ENCODE results near the gene IQSEC2.

Gene IQSEC2

DNA sequence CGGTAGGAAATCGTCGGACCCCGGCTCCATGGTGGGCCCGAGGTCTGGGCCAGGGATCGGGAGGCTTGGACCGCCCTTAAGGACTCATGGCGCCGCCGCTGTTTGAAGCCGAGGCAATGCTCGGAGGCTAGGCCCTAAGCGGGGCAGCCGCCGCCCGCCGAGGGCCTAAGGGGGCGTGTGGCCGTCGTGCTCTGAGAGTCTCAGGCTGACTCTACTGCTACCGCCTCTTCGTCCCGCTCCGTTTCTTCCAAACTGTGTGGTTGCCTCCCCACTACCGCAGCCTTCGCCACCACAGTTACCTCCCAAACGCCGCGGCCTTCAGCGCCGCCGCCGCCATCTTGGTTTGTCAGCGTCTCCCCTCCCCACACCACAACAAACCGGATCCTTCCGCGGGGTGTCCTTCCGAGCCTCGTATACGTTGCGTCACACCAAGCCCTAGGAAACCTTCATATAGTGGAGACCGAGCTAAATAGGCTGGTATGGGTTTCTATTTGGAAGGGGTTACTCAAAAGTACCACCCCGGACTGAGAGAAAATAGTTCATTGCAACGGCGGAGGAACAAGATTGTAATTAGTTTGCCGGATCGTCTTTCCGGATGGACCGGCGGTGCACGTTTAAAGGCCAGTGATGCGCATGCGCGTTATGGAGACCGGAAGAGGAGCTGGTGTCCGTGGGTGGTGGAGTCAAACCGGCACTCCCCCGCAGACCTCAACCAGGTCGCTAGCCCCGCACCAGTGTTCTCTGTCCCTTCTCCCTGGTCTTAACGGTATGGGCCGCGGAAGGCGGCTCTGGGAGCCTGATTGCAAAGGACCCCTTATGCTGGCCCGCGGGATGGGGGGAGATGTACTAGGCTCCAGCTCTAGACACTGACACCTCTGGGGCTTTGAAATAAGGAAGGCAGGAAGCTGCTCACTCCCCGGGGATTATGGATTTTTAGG lies 56.3 kb downstream of the IQSEC2 start, which contains the start of gene KDM5C (continued):
- TF ChIP-seq, protein P1, sequence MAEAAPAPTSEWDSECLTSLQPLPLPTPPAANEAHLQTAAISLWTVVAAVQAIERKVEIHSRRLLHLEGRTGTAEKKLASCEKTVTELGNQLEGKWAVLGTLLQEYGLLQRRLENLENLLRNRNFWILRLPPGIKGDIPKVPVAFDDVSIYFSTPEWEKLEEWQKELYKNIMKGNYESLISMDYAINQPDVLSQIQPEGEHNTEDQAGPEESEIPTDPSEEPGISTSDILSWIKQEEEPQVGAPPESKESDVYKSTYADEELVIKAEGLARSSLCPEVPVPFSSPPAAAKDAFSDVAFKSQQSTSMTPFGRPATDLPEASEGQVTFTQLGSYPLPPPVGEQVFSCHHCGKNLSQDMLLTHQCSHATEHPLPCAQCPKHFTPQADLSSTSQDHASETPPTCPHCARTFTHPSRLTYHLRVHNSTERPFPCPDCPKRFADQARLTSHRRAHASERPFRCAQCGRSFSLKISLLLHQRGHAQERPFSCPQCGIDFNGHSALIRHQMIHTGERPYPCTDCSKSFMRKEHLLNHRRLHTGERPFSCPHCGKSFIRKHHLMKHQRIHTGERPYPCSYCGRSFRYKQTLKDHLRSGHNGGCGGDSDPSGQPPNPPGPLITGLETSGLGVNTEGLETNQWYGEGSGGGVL (tag by site-specific recombination; IDR thresholded peaks at IDR 0.05) = peak; percentile 63
- TF ChIP-seq WT1 (tag by site-specific recombination; IDR thresholded peaks at IDR 0.05) (peak; percentile 76), ZNF391 (tag by site-specific recombination; IDR thresholded peaks at IDR 0.05; ENCODE audit: borderline replicate concordance, low read depth) (peak; percentile 99), ZNF473 (tag by site-specific recombination; IDR thresholded peaks at IDR 0.05) (no peak), ZNF341 (tag by site-specific recombination; IDR thresholded peaks at IDR 0.05; ENCODE audit: low read depth) (peak; percentile 79), GLI2 (tag by site-specific recombination; IDR thresholded peaks at IDR 0.05; ENCODE audit: borderline replicate concordance, low read depth) (no peak; the same call in 1 of the 2 replicates), ZNF138 (tag by site-specific recombination; IDR thresholded peaks at IDR 0.05; ENCODE audit: borderline replicate concordance) (no peak), KLF1 (tag by site-specific recombination; IDR thresholded peaks at IDR 0.05) (peak; percentile 65), ZNF837 (tag by site-specific recombination; IDR thresholded peaks at IDR 0.05) (no peak), ZNF175 (tag by site-specific recombination; IDR thresholded peaks at IDR 0.05) (no peak), ZNF549 (tag by site-specific recombination; IDR thresholded peaks at IDR 0.05) (no peak), ZNF621 (tag by site-specific recombination; IDR thresholded peaks at IDR 0.05) (no peak), ZNF560 (tag by site-specific recombination; IDR thresholded peaks at IDR 0.05; ENCODE audit: borderline replicate concordance) (no peak), ZNF324 (tag by site-specific recombination; IDR thresholded peaks at IDR 0.05) (peak; percentile 100), ZNF140 (tag by site-specific recombination; IDR thresholded peaks at IDR 0.05) (no peak), ZNF510 (tag by site-specific recombination; IDR thresholded peaks at IDR 0.05; ENCODE audit: insufficient replicate concordance) (no peak), ZNF629 (tag by site-specific recombination; IDR thresholded peaks at IDR 0.05) (peak; percentile 94), PRDM1 (tag by site-specific recombination; IDR thresholded peaks at IDR 0.05) (no peak), RBAK (tag by site-specific recombination; IDR thresholded peaks at IDR 0.05) (peak; percentile 14; the same call in 1 of the 2 replicates), ZBTB1 (tag by site-specific recombination; IDR thresholded peaks at IDR 0.05) (no peak), GFI1B (tag by site-specific recombination; IDR thresholded peaks at IDR 0.05) (peak; percentile 58; the same call in 1 of the 2 replicates), HOXA7 (CRISPR knock-in tag; IDR thresholded peaks at IDR 0.05; ENCODE audit: borderline replicate concordance) (no peak), ZXDB (tag by site-specific recombination; IDR thresholded peaks at IDR 0.05) (peak; percentile 99), ZNF600 (tag by site-specific recombination; IDR thresholded peaks at IDR 0.05) (peak; percentile 64; the same call in 1 of the 2 replicates), SP2 (tag by site-specific recombination; IDR thresholded peaks at IDR 0.05) (peak; percentile 80), ZNF2 (tag by site-specific recombination; IDR thresholded peaks at IDR 0.05) (peak; percentile 98), ZNF768 (tag by site-specific recombination; IDR thresholded peaks at IDR 0.05) (no peak), ZNF658 (tag by site-specific recombination; IDR thresholded peaks at IDR 0.05) (0 out of 2 replicates have a peak, but pooled peaks have one; percentile 16), GLIS2 (tag by site-specific recombination; IDR thresholded peaks at IDR 0.05) (peak; percentile 93), ZNF48 (tag by site-specific recombination; IDR thresholded peaks at IDR 0.05) (no peak)
- TF ChIP-seq, protein P2, sequence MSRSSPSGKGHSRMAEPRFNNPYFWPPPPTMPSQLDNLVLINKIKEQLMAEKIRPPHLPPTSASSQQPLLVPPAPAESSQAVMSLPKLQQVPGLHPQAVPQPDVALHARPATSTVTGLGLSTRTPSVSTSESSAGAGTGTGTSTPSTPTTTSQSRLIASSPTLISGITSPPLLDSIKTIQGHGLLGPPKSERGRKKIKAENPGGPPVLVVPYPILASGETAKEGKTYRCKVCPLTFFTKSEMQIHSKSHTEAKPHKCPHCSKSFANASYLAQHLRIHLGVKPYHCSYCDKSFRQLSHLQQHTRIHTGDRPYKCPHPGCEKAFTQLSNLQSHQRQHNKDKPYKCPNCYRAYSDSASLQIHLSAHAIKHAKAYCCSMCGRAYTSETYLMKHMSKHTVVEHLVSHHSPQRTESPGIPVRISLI (tag by site-specific recombination; IDR thresholded peaks at IDR 0.05) = no peak
- TF ChIP-seq, protein P3, sequence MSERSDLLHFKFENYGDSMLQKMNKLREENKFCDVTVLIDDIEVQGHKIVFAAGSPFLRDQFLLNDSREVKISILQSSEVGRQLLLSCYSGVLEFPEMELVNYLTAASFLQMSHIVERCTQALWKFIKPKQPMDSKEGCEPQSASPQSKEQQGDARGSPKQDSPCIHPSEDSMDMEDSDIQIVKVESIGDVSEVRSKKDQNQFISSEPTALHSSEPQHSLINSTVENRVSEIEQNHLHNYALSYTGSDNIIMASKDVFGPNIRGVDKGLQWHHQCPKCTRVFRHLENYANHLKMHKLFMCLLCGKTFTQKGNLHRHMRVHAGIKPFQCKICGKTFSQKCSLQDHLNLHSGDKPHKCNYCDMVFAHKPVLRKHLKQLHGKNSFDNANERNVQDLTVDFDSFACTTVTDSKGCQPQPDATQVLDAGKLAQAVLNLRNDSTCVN (tag by site-specific recombination; optimal IDR thresholded peaks at IDR 0.05) = peak; percentile 69
- TF ChIP-seq, protein P4, sequence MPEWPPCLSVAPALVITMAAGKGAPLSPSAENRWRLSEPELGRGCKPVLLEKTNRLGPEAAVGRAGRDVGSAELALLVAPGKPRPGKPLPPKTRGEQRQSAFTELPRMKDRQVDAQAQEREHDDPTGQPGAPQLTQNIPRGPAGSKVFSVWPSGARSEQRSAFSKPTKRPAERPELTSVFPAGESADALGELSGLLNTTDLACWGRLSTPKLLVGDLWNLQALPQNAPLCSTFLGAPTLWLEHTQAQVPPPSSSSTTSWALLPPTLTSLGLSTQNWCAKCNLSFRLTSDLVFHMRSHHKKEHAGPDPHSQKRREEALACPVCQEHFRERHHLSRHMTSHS (tag by site-specific recombination; IDR thresholded peaks at IDR 0.05) = no peak; the same call in 1 of the 2 replicates
- TF ChIP-seq, protein P5, sequence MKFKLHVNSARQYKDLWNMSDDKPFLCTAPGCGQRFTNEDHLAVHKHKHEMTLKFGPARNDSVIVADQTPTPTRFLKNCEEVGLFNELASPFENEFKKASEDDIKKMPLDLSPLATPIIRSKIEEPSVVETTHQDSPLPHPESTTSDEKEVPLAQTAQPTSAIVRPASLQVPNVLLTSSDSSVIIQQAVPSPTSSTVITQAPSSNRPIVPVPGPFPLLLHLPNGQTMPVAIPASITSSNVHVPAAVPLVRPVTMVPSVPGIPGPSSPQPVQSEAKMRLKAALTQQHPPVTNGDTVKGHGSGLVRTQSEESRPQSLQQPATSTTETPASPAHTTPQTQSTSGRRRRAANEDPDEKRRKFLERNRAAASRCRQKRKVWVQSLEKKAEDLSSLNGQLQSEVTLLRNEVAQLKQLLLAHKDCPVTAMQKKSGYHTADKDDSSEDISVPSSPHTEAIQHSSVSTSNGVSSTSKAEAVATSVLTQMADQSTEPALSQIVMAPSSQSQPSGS (tag by site-specific recombination; IDR thresholded peaks at IDR 0.05; ENCODE audit: low read depth) = peak; percentile 78; the same call in 1 of the 2 replicates
